ENCODE data around the gene ATP6V0B. TPM values are rescaled to one million over a fixed set of nuclear protein-coding genes. Genes with fewer than 3 reads are reported as not detected.
A peak's percentile ranks its signal among the peaks of the same experiment; 100 is the strongest.

Gene ATP6V0B
- total and polyA plus RNA-seq, 4 donors = 69.5 to 277 (median 129) TPM

- peaks cover 0 to under 1% (median 0%) of the 10 kb centered on the region in 4 donors for H3K36me3 ChIP-seq (ENCODE audit: control insufficient read depth in 4 of 4, insufficient read depth in 3 of 4, low read depth in 1 of 4, low read length in 3 of 4)
- TF ChIP-seq, protein P1, sequence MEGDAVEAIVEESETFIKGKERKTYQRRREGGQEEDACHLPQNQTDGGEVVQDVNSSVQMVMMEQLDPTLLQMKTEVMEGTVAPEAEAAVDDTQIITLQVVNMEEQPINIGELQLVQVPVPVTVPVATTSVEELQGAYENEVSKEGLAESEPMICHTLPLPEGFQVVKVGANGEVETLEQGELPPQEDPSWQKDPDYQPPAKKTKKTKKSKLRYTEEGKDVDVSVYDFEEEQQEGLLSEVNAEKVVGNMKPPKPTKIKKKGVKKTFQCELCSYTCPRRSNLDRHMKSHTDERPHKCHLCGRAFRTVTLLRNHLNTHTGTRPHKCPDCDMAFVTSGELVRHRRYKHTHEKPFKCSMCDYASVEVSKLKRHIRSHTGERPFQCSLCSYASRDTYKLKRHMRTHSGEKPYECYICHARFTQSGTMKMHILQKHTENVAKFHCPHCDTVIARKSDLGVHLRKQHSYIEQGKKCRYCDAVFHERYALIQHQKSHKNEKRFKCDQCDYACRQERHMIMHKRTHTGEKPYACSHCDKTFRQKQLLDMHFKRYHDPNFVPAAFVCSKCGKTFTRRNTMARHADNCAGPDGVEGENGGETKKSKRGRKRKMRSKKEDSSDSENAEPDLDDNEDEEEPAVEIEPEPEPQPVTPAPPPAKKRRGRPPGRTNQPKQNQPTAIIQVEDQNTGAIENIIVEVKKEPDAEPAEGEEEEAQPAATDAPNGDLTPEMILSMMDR (IDR thresholded peaks at IDR 0.05; ENCODE audit: low read depth, low read length, missing input control) = no peak
- TF ChIP-seq JUND (IDR thresholded peaks at IDR 0.05) (no peak), GABPA (IDR thresholded peaks at IDR 0.05 in 1 of 2, conservative IDR thresholded peaks at IDR 0.05 in 1 of 2) (no peak), RXRA (IDR thresholded peaks at IDR 0.05) (no peak), NR2F2 (IDR thresholded peaks at IDR 0.05) (no peak), FOXA2 (IDR thresholded peaks at IDR 0.05) (no peak), SP1 (IDR thresholded peaks at IDR 0.05) (no peak), TAF1 (conservative IDR thresholded peaks at IDR 0.05) (no peak), YY1 (IDR thresholded peaks at IDR 0.05) (no peak)
- TF ChIP-seq, protein P2, sequence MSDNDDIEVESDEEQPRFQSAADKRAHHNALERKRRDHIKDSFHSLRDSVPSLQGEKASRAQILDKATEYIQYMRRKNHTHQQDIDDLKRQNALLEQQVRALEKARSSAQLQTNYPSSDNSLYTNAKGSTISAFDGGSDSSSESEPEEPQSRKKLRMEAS (IDR thresholded peaks at IDR 0.05) = no peak
- TF ChIP-seq, protein P3, sequence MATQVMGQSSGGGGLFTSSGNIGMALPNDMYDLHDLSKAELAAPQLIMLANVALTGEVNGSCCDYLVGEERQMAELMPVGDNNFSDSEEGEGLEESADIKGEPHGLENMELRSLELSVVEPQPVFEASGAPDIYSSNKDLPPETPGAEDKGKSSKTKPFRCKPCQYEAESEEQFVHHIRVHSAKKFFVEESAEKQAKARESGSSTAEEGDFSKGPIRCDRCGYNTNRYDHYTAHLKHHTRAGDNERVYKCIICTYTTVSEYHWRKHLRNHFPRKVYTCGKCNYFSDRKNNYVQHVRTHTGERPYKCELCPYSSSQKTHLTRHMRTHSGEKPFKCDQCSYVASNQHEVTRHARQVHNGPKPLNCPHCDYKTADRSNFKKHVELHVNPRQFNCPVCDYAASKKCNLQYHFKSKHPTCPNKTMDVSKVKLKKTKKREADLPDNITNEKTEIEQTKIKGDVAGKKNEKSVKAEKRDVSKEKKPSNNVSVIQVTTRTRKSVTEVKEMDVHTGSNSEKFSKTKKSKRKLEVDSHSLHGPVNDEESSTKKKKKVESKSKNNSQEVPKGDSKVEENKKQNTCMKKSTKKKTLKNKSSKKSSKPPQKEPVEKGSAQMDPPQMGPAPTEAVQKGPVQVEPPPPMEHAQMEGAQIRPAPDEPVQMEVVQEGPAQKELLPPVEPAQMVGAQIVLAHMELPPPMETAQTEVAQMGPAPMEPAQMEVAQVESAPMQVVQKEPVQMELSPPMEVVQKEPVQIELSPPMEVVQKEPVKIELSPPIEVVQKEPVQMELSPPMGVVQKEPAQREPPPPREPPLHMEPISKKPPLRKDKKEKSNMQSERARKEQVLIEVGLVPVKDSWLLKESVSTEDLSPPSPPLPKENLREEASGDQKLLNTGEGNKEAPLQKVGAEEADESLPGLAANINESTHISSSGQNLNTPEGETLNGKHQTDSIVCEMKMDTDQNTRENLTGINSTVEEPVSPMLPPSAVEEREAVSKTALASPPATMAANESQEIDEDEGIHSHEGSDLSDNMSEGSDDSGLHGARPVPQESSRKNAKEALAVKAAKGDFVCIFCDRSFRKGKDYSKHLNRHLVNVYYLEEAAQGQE (IDR thresholded peaks at IDR 0.05) = no peak
- no peak overlapping the region for H3K27ac ChIP-seq (ENCODE audit: low read depth in 1 of 2, low read length in 2 of 2)
- H3K9me3 ChIP-seq (ENCODE audit: control insufficient read depth in 4 of 4, low read length in 3 of 4) = no peaks in the 10 kb centered on the region
- 95% methylated on average over 1 of the region's 1 CpG for WGBS
- no peaks in the 10 kb centered on the region for H3K27me3 ChIP-seq (ENCODE audit: control insufficient read depth in 4 of 4, insufficient read depth in 4 of 4, low read length in 3 of 4)
- no peak overlapping the region for H3K4me3 ChIP-seq (ENCODE audit: low read depth in 1 of 3, low read length in 3 of 3)
- DNase-seq (ENCODE audit: low spot score) = no peak
- H3K4me1 ChIP-seq (ENCODE audit: control insufficient read depth in 4 of 4, insufficient read depth in 4 of 4, low read length in 3 of 4) = peaks cover 5 to 28% (median 22%) of the 10 kb centered on the region in 4 donors
- H3K9ac ChIP-seq (ENCODE audit: low read depth in 1 of 2, low read length in 2 of 2) = no peak overlapping the region
Observed at GRCh38 chr1:43944860-43945259, 29.9 kb upstream of the ATP6V0B start.

DNA sequence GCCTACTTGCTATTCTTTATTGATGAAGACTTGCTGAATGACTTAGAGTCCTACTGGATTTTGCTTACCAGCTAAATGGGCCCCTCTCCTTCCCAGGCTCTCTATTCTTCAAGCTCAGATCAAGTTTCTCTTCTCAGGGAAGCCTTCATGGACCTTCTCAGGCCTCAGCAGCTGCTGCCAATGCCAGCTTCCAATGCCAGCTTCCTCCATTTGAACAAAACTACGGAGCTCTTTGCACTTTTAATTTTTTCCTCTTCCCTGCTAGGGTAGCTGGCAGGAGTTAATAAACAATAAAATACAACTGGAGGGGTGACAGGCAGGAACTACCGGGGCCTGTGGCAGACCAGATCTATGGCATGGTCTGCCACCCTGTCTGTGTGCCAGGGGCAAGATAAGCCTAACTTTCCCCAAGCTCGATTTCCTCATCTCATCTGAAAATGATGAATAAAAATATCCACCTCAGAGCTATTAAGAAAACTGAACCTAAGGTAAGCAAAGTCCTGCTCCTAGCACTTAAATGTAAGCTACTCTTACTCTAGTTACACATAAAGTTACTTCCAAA, 29.0 kb upstream of the ATP6V0B start:
- H3K27ac ChIP-seq (ENCODE audit: low read depth in 1 of 2, low read length in 2 of 2) = peak overlapping the region; percentile 65 to 98
- peak overlapping the region; percentile 66 to 85 (median 78) for H3K4me3 ChIP-seq (ENCODE audit: low read depth in 1 of 3, low read length in 3 of 3)
- H3K9ac ChIP-seq (ENCODE audit: low read depth in 1 of 2, low read length in 2 of 2) = peak overlapping the region; percentile 69 to 84
- no peak for DNase-seq (ENCODE audit: low spot score)
- peaks cover 5 to 28% (median 22%) of the 10 kb centered on the region in 4 donors for H3K4me1 ChIP-seq (ENCODE audit: control insufficient read depth in 4 of 4, insufficient read depth in 4 of 4, low read length in 3 of 4)
- 3% methylated on average over 3 of the region's 3 CpGs for WGBS
- H3K27me3 ChIP-seq (ENCODE audit: control insufficient read depth in 4 of 4, insufficient read depth in 4 of 4, low read length in 3 of 4) = no peaks in the 10 kb centered on the region
- H3K9me3 ChIP-seq (ENCODE audit: control insufficient read depth in 4 of 4, low read length in 3 of 4) = no peaks in the 10 kb centered on the region
- H3K36me3 ChIP-seq (ENCODE audit: control insufficient read depth in 4 of 4, insufficient read depth in 3 of 4, low read depth in 1 of 4, low read length in 3 of 4) = peaks cover 0 to 6% (median 0%) of the 10 kb centered on the region in 4 donors
- TF ChIP-seq FOXA2 (IDR thresholded peaks at IDR 0.05) (no peak), FOXA1 (IDR thresholded peaks at IDR 0.05) (no peak), SP1 (IDR thresholded peaks at IDR 0.05) (no peak), EGR1 (IDR thresholded peaks at IDR 0.05; ENCODE audit: low read depth in 2 of 2) (no peak), HNF4G (IDR thresholded peaks at IDR 0.05) (no peak), TAF1 (conservative IDR thresholded peaks at IDR 0.05) (no peak), RXRA (IDR thresholded peaks at IDR 0.05) (no peak), JUND (IDR thresholded peaks at IDR 0.05) (no peak), YY1 (IDR thresholded peaks at IDR 0.05) (no peak), NR2F2 (IDR thresholded peaks at IDR 0.05) (no peak), HNF4A (conservative IDR thresholded peaks at IDR 0.05) (no peak), GABPA (IDR thresholded peaks at IDR 0.05 in 1 of 2, conservative IDR thresholded peaks at IDR 0.05 in 1 of 2) (no peak)
- TF ChIP-seq, protein P4, sequence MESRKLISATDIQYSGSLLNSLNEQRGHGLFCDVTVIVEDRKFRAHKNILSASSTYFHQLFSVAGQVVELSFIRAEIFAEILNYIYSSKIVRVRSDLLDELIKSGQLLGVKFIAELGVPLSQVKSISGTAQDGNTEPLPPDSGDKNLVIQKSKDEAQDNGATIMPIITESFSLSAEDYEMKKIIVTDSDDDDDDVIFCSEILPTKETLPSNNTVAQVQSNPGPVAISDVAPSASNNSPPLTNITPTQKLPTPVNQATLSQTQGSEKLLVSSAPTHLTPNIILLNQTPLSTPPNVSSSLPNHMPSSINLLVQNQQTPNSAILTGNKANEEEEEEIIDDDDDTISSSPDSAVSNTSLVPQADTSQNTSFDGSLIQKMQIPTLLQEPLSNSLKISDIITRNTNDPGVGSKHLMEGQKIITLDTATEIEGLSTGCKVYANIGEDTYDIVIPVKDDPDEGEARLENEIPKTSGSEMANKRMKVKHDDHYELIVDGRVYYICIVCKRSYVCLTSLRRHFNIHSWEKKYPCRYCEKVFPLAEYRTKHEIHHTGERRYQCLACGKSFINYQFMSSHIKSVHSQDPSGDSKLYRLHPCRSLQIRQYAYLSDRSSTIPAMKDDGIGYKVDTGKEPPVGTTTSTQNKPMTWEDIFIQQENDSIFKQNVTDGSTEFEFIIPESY (IDR thresholded peaks at IDR 0.05) = no peak
- TF ChIP-seq, protein P2 (IDR thresholded peaks at IDR 0.05) = no peak
- TF ChIP-seq, protein P3 (IDR thresholded peaks at IDR 0.05) = no peak
- TF ChIP-seq, protein P1 (IDR thresholded peaks at IDR 0.05; ENCODE audit: low read depth, low read length, missing input control) = no peak

Data from liver (tissue), 9 donors.